ENCODE measurements around the gene KIZ.

Gene KIZ

GRCh38 chr20:21100578-21101452 is 25.1 kb upstream of the KIZ start:
- TF ChIP-seq CTCF (IDR thresholded peaks at IDR 0.05; ENCODE audit: low read depth, low read length) (no peak), MYC (IDR thresholded peaks at IDR 0.05; ENCODE audit: low read depth, low read length) (0 out of 2 replicates have a peak, but pooled peaks have one; percentile 51)
- H3K4me3 ChIP-seq (ENCODE audit: low read depth, low read length), result peak overlapping the region; percentile 73
- peak; percentile 86 for DNase-seq (ENCODE audit: low read depth)

- peak; percentile 79 for DNase-seq (ENCODE audit: low read depth)
- peak overlapping the region; percentile 73 for H3K4me3 ChIP-seq (ENCODE audit: low read depth, low read length)
- TF ChIP-seq POLR2A (IDR thresholded peaks at IDR 0.05; ENCODE audit: extremely low read depth, insufficient read length), result no peak
- no peak for TF ChIP-seq MAX (IDR thresholded peaks at IDR 0.05; ENCODE audit: low read depth, low read length)
- no peak for TF ChIP-seq MYC (IDR thresholded peaks at IDR 0.05; ENCODE audit: low read depth, low read length)
- no peak for TF ChIP-seq CTCF (IDR thresholded peaks at IDR 0.05; ENCODE audit: low read depth, low read length)
Measured at GRCh38 chr20:21101453-21101931, 24.4 kb upstream of the KIZ start.

- DNase-seq (ENCODE audit: low read depth), result peak; percentile 30
- H3K4me3 ChIP-seq (ENCODE audit: low read depth, low read length), result no peak overlapping the region
- TF ChIP-seq MAX (IDR thresholded peaks at IDR 0.05; ENCODE audit: low read depth, low read length) (no peak), POLR2A (IDR thresholded peaks at IDR 0.05; ENCODE audit: extremely low read depth, insufficient read length) (no peak), CTCF (IDR thresholded peaks at IDR 0.05; ENCODE audit: low read depth, low read length) (no peak), MYC (IDR thresholded peaks at IDR 0.05; ENCODE audit: low read depth, low read length) (no peak)
Measured at GRCh38 chr20:21101932-21102575, 23.8 kb upstream of the KIZ start.

GRCh38 chr20:21102603-21103311 is 23.1 kb upstream of the KIZ start:
- no peak overlapping the region for H3K4me3 ChIP-seq (ENCODE audit: low read depth, low read length)
- no peak for TF ChIP-seq MYC (IDR thresholded peaks at IDR 0.05; ENCODE audit: low read depth, low read length)
- no peak for TF ChIP-seq MAX (IDR thresholded peaks at IDR 0.05; ENCODE audit: low read depth, low read length)
- no peak for TF ChIP-seq POLR2A (IDR thresholded peaks at IDR 0.05; ENCODE audit: extremely low read depth, insufficient read length)
- no peak for TF ChIP-seq CTCF (IDR thresholded peaks at IDR 0.05; ENCODE audit: low read depth, low read length)
- DNase-seq (ENCODE audit: low read depth), result peak; percentile 49

DNA sequence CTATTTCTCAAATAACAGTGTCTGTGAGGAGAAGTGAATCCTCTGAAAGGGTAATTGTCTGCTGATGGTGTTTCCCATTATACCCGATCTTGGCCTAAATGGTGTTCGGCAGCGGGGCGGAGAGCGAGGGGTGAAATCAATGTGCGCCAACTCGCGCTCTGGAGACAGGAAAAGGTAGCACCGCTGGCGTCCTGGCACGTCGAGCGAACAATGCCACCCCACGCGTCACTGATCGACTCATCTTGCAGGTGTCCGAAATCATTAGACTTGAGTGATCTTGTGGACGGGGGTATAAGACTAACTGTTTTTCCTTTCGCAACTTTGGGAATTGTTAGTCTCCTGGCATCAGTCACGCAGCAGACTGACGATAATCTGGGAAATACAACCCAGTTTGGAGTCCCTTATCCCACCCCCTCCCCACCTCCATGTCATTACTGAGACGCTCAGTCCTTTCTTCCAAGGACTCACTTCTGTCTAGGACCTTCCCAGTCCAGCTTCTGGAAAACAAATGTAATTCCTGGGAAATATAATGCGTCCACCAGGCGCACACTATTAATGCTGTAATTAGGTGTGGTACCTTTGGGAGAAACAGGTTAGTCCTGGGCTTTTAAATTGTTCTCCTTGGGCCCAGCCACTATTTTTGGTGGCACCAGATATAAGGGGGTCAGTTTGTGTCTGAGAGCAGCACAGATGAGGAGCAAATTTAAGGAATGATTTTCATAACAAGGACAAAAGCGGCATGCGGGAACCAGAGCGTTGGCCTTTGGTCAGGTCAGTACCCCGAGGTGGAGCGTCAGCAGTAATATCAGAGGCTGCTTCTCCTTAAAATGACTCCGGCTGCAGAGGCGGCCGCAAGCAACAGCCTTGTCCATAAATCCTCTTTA is 22.1 kb upstream of the KIZ start:
- H3K4me3 ChIP-seq (ENCODE audit: low read depth, low read length), result no peak overlapping the region
- no peak for TF ChIP-seq MAX (IDR thresholded peaks at IDR 0.05; ENCODE audit: low read depth, low read length)
- no peak for TF ChIP-seq POLR2A (IDR thresholded peaks at IDR 0.05; ENCODE audit: extremely low read depth, insufficient read length)
- TF ChIP-seq CTCF (IDR thresholded peaks at IDR 0.05; ENCODE audit: low read depth, low read length), result no peak
- TF ChIP-seq MYC (IDR thresholded peaks at IDR 0.05; ENCODE audit: low read depth, low read length), result no peak
- DNase-seq (ENCODE audit: low read depth), result no peak

All from NB4 (cell line).